WTC11 (cell line): ENCODE data around the gene C4BPB.

ENCODE experiments used
- ATF2 ChIP-seq: sonication (generic); formaldehyde crosslinking; IDR thresholded peaks from 2 replicates; pipeline ENCODE4 v1.8.1; 2022; ENCODE audit warnings: low read depth, missing genetic modification reagents, borderline replicate concordance
- CREB1 ChIP-seq: sonication (generic); formaldehyde crosslinking; IDR thresholded peaks from 2 replicates; pipeline ENCODE4 v1.8.0; 2023; ENCODE audit warnings: mild to moderate bottlenecking, missing genetic modification reagents
- CTCF ChIP-seq: fragments of 200-600 bp; IDR thresholded peaks from 2 replicates; pipeline ENCODE4 v1.8.0; 2022; ENCODE audit warnings: antibody characterized with exemption
- ETV6 ChIP-seq: sonication (generic); formaldehyde crosslinking; IDR thresholded peaks from 2 replicates; pipeline ENCODE4 v1.8.1; 2022; ENCODE audit warnings: mild to moderate bottlenecking, missing genetic modification reagents
- GABPB1 ChIP-seq: sonication (generic); formaldehyde crosslinking; IDR thresholded peaks from 2 replicates; pipeline ENCODE4 v1.8.1; 2023; ENCODE audit warnings: mild to moderate bottlenecking, missing genetic modification reagents
- IRF1 ChIP-seq: sonication (generic); formaldehyde crosslinking; IDR thresholded peaks from 2 replicates; pipeline ENCODE4 v1.8.0; 2023; ENCODE audit warnings: missing genetic modification reagents
- MAX ChIP-seq: sonication (generic); formaldehyde crosslinking; IDR thresholded peaks from 2 replicates; pipeline ENCODE4 v1.8.0; 2022; ENCODE audit warnings: mild to moderate bottlenecking, missing genetic modification reagents
- NR2C2 ChIP-seq: sonication (generic); formaldehyde crosslinking; IDR thresholded peaks from 2 replicates; pipeline ENCODE4 v1.8.0; 2022; ENCODE audit warnings: mild to moderate bottlenecking, missing genetic modification reagents
- SMAD4 ChIP-seq: sonication (generic); formaldehyde crosslinking; IDR thresholded peaks from 2 replicates; pipeline ENCODE4 v1.8.0; 2022; ENCODE audit warnings: mild to moderate bottlenecking, missing genetic modification reagents
- ZNF317 ChIP-seq: sonication (generic); formaldehyde crosslinking; IDR thresholded peaks from 2 replicates; pipeline ENCODE4 v1.8.1; 2023; ENCODE audit warnings: low read depth, mild to moderate bottlenecking, moderate library complexity, missing genetic modification reagents, borderline replicate concordance
- ZNF416 ChIP-seq: fragments of 250-450 bp; sonication (Bioruptor Pico); IDR thresholded peaks from 2 replicates; pipeline ENCODE4 v1.9.0; 2021; ENCODE audit warnings: mild to moderate bottlenecking, inconsistent platforms

- TF ChIP-seq CTCF (no peak), NR2C2 (CRISPR knock-in tag) (no peak), IRF1 (CRISPR knock-in tag) (no peak), ZNF416 (CRISPR knock-in tag) (no peak), GABPB1 (CRISPR knock-in tag) (no peak), SMAD4 (CRISPR knock-in tag) (no peak), ETV6 (no peak), MAX (CRISPR knock-in tag) (no peak), CREB1 (CRISPR knock-in tag) (no peak), ATF2 (CRISPR knock-in tag) (no peak), ZNF317 (CRISPR knock-in tag) (no peak)
Measured at GRCh38 chr1:207088161-207088560, 499 bp upstream of the C4BPB start.
